ENCODE results near the gene FER. TPM values are rescaled to one million over a fixed set of nuclear protein-coding genes. Genes with fewer than 3 reads are reported as not detected.

FER gene
- total and polyA plus RNA-seq, 2 experiments from 2014 or later, result 25.9 to 30.7 TPM

- no peak for DNase-seq (ENCODE audit: low read depth in 1 of 2, low spot score in 1 of 2)
- Histone ChIP-seq H3K27me3 (no peaks in the 10 kb centered on the region), H3K4me3 (no peak overlapping the region), H3K27ac (no peak overlapping the region), H3K36me3 (no peaks in the 10 kb centered on the region), H3K4me1 (ENCODE audit: low read depth) (peaks cover 21% of the 10 kb centered on the region), H3K9me3 (ENCODE audit: low read depth) (no peaks in the 10 kb centered on the region)
- TF ChIP-seq CTCF (IDR thresholded peaks at IDR 0.05; ENCODE audit: low read depth, low read length), result no peak
Observed at GRCh38 chr5:109196823-109197160, 449.1 kb downstream of the FER start.

- Histone ChIP-seq H3K4me1 (ENCODE audit: low read depth) (peaks cover 9% of the 10 kb centered on the region), H3K36me3 (no peaks in the 10 kb centered on the region), H3K4me3 (no peak overlapping the region), H3K9me3 (ENCODE audit: low read depth) (no peaks in the 10 kb centered on the region), H3K27me3 (no peaks in the 10 kb centered on the region), H3K27ac (peak overlapping the region; percentile 11)
- no peak for TF ChIP-seq CTCF (IDR thresholded peaks at IDR 0.05; ENCODE audit: low read depth, low read length)
- peak; percentile 10 to 25 for DNase-seq (ENCODE audit: low read depth in 1 of 2, low spot score in 1 of 2)
Observed at GRCh38 chr5:109199289-109199688, 451.6 kb downstream of the FER start.

- H3K27ac ChIP-seq, result no peak overlapping the region
- no peaks in the 10 kb centered on the region for H3K27me3 ChIP-seq
- H3K4me3 ChIP-seq, result no peak overlapping the region
- no peaks in the 10 kb centered on the region for H3K36me3 ChIP-seq
- no peaks in the 10 kb centered on the region for H3K9me3 ChIP-seq (ENCODE audit: low read depth)
- peaks cover 6% of the 10 kb centered on the region for H3K4me1 ChIP-seq (ENCODE audit: low read depth)
- peak in 1 of 2 donors; percentile 8 for DNase-seq (ENCODE audit: low read depth in 1 of 2, low spot score in 1 of 2)
- TF ChIP-seq CTCF (IDR thresholded peaks at IDR 0.05; ENCODE audit: low read depth, low read length), result no peak
Observed at GRCh38 chr5:109199799-109200620, 452.3 kb downstream of the FER start.

- Histone ChIP-seq H3K27ac (no peak overlapping the region), H3K4me3 (no peak overlapping the region), H3K36me3 (no peaks in the 10 kb centered on the region), H3K4me1 (ENCODE audit: low read depth) (no peaks in the 10 kb centered on the region), H3K9me3 (ENCODE audit: low read depth) (no peaks in the 10 kb centered on the region), H3K27me3 (no peaks in the 10 kb centered on the region)
- DNase-seq (ENCODE audit: low read depth in 1 of 2, low spot score in 1 of 2), result no peak
- TF ChIP-seq CTCF (IDR thresholded peaks at IDR 0.05; ENCODE audit: low read depth, low read length), result no peak
Observed at GRCh38 chr5:109215040-109215439, 467.3 kb downstream of the FER start.

GRCh38 chr5:109218818-109219217, 471.1 kb downstream of the FER start:
- Histone ChIP-seq H3K27me3 (no peaks in the 10 kb centered on the region), H3K36me3 (no peaks in the 10 kb centered on the region), H3K4me1 (ENCODE audit: low read depth) (no peaks in the 10 kb centered on the region), H3K4me3 (no peak overlapping the region), H3K9me3 (ENCODE audit: low read depth) (no peaks in the 10 kb centered on the region), H3K27ac (no peak overlapping the region)
- no peak for DNase-seq (ENCODE audit: low read depth in 1 of 2, low spot score in 1 of 2)
- TF ChIP-seq CTCF (IDR thresholded peaks at IDR 0.05; ENCODE audit: low read depth, low read length), result no peak
